NCI-H1105 treated with DMSO at 0.1 percent for 48 hours (cell line): ENCODE measurements around the gene UGT1A6.

Source experiments
- DNase-seq: peaks from one replicate; lab custom pipeline; 2025; lab: John Stamatoyannopoulos, UW

Gene UGT1A6

GRCh38 chr2:233819884-233820773, 127.4 kb downstream of the UGT1A6 start:
- DNase-seq: no peak

GRCh38 chr2:233820774-233821105, 128.1 kb downstream of the UGT1A6 start:
- DNase-seq: no peak

- DNase-seq: no peak
These were observed 128.5 kb downstream of the UGT1A6 start for GRCh38 chr2:233821196-233821595.

GRCh38 chr2:233821709-233822100, 129.0 kb downstream of the UGT1A6 start:
- DNase-seq: no peak

- DNase-seq: no peak
These were observed 129.5 kb downstream of the UGT1A6 start for GRCh38 chr2:233822101-233822771.
